Measurements from ENCODE around the gene CSNK1E.

- TF ChIP-seq CTCF (IDR thresholded peaks at IDR 0.05) (no peak), POLR2A (IDR thresholded peaks at IDR 0.05) (no peak)
Observed at GRCh38 chr22:38266120-38266519, 51.1 kb downstream of the CSNK1E start.
